Liver (tissue), 9 donors: Measurements from ENCODE around the gene HSF4. TPM values are rescaled to one million over a fixed set of nuclear protein-coding genes. Genes with fewer than 3 reads are reported as not detected.

ENCODE experiments used
- DNase-seq: peaks from one replicate; pipeline ENCODE4 v3.0.0-alpha.2; 2017; ENCODE audit warnings: low spot score
- H3K27ac ChIP-seq, 2 donors: one replicate each; pipeline ENCODE4 v1.7.0; 2013; ENCODE audit warnings: inconsistent platforms in 2 of 2, low read length in 2 of 2, control low read depth in 1 of 2, low read depth in 1 of 2, mild to moderate bottlenecking in 1 of 2
- H3K27me3 ChIP-seq, 4 donors: one replicate each; pipeline versions ENCODE4 v1.6.1 to v1.7.0; 2013; ENCODE audit warnings: low read length in 3 of 4, inconsistent platforms in 1 of 4, mild to moderate bottlenecking in 1 of 4, moderate library complexity in 1 of 4; ENCODE audit not compliant: control insufficient read depth in 4 of 4, insufficient read depth in 4 of 4
- H3K36me3 ChIP-seq, 4 donors: one replicate each; pipeline versions ENCODE4 v1.6.1 to v1.7.0; 2013; ENCODE audit warnings: low read length in 3 of 4, mild to moderate bottlenecking in 3 of 4, low read depth in 1 of 4, moderate library complexity in 1 of 4; ENCODE audit not compliant: control insufficient read depth in 4 of 4, insufficient read depth in 3 of 4
- H3K4me1 ChIP-seq, 4 donors: one replicate each; pipeline versions ENCODE4 v1.6.1 to v1.7.0; 2013; ENCODE audit warnings: low read length in 3 of 4, mild to moderate bottlenecking in 3 of 4, moderate library complexity in 1 of 4; ENCODE audit not compliant: control insufficient read depth in 4 of 4, insufficient read depth in 4 of 4
- H3K4me3 ChIP-seq, 3 donors: one replicate each; pipeline versions ENCODE4 v1.6.1 to v1.7.0; 2013; ENCODE audit warnings: low read length in 3 of 3, control low read depth in 1 of 3, low read depth in 1 of 3, mild to moderate bottlenecking in 1 of 3
- H3K9ac ChIP-seq, 2 donors: one replicate each; pipeline ENCODE4 v1.7.0; 2013; ENCODE audit warnings: low read length in 2 of 2, mild to moderate bottlenecking in 2 of 2, moderate library complexity in 2 of 2, control low read depth in 1 of 2, low read depth in 1 of 2
- H3K9me3 ChIP-seq, 4 donors: one replicate each; pipeline versions ENCODE4 v1.6.1 to v1.7.0; 2013; ENCODE audit warnings: low read length in 3 of 4; ENCODE audit not compliant: control insufficient read depth in 4 of 4
- CTCF ChIP-seq: fragments of 150-350 bp; IDR thresholded peaks from 2 replicates; pipeline ENCODE4 v1.5.1; 2017; ENCODE audit warnings: improper control_type of control experiment, low read depth, low read length; ENCODE audit not compliant: missing input control
- EGR1 ChIP-seq, 2 donors: IDR thresholded peaks; 2 replicates each; pipeline ENCODE4 v1.6.1; 2016 to 2018; ENCODE audit warnings: antibody characterized with exemption in 2 of 2, low read depth in 2 of 2
- FOXA1 ChIP-seq: IDR thresholded peaks from 2 replicates; pipeline ENCODE4 v1.6.1; 2016; ENCODE audit warnings: antibody characterized with exemption
- FOXA2 ChIP-seq: IDR thresholded peaks from 2 replicates; pipeline ENCODE4 v1.6.1; 2016; ENCODE audit warnings: antibody characterized with exemption
- GABPA ChIP-seq, 2 donors: IDR thresholded peaks in 1 of 2; conservative IDR thresholded peaks in 1 of 2; 2 replicates each; pipeline ENCODE4 v1.6.1; 2016; ENCODE audit warnings: antibody characterized with exemption in 2 of 2, mild to moderate bottlenecking in 1 of 2, moderate library complexity in 1 of 2
- HNF4A ChIP-seq, 2 donors: conservative IDR thresholded peaks; 2 replicates each; pipeline ENCODE4 v1.6.1; 2016; ENCODE audit warnings: antibody characterized with exemption in 2 of 2, mild to moderate bottlenecking in 2 of 2
- HNF4G ChIP-seq: IDR thresholded peaks from 2 replicates; pipeline ENCODE4 v1.6.1; 2016; ENCODE audit warnings: antibody characterized with exemption
- JUND ChIP-seq, 2 donors: IDR thresholded peaks; 2 replicates each; pipeline ENCODE4 v1.6.1; 2016; ENCODE audit warnings: antibody characterized with exemption in 2 of 2
- NR2F2 ChIP-seq: IDR thresholded peaks from 2 replicates; pipeline ENCODE4 v1.6.1; 2016; ENCODE audit warnings: antibody characterized with exemption
- RAD21 ChIP-seq, 2 donors: IDR thresholded peaks; 2 replicates each; pipeline ENCODE4 v1.6.1; 2016; ENCODE audit warnings: antibody characterized with exemption in 2 of 2, mild to moderate bottlenecking in 2 of 2
- RXRA ChIP-seq, 2 donors: IDR thresholded peaks; 2 replicates each; pipeline ENCODE4 v1.6.1; 2017 to 2018; ENCODE audit warnings: antibody characterized with exemption in 2 of 2, mild to moderate bottlenecking in 1 of 2
- SP1 ChIP-seq: IDR thresholded peaks from 2 replicates; pipeline ENCODE4 v1.6.1; 2018; ENCODE audit warnings: antibody characterized with exemption, mild to moderate bottlenecking
- TAF1 ChIP-seq: conservative IDR thresholded peaks from 2 replicates; pipeline ENCODE4 v1.6.1; 2016; ENCODE audit warnings: antibody characterized with exemption, mild to moderate bottlenecking
- YY1 ChIP-seq: IDR thresholded peaks from 2 replicates; pipeline ENCODE4 v1.6.1; 2016; ENCODE audit warnings: antibody characterized with exemption, mild to moderate bottlenecking
- ZBTB33 ChIP-seq: IDR thresholded peaks from 2 replicates; pipeline ENCODE4 v1.6.1; 2016; ENCODE audit warnings: antibody characterized with exemption
- WGBS: extraction: QIAGEN DNeasy Blood & Tissue Kit; methylation state at CpG from one replicate; pipeline ENCODE4 v1.1.7; 2013; 5-methylcytosine and 5-hydroxymethylcytosine counted together
- polyA plus RNA-seq, 2 donors: library from polyadenylated mRNA; stranded (reverse) in 1 of 2; unstranded in 1 of 2; fragments of 200-250 nt in 1 of 2; fragments of >200 nt in 1 of 2; fragmentation: Nextera tagmentation in 1 of 2; extraction: Ambion mirVana in 1 of 2; gene quantifications; one replicate each; pipeline versions ENCODE4 v1.2.1 to v1.2.3, GENCODE V29; 2013 to 2015
- total RNA-seq, 2 donors: library from RNA; depleted of rRNA; stranded (reverse); fragments of >200 nt; gene quantifications; one replicate each; pipeline ENCODE4 v1.2.3, GENCODE V29; 2014
- TF ChIP-seq, protein P1 (sequence below): IDR thresholded peaks from 2 replicates; pipeline ENCODE4 v1.6.1; 2016; ENCODE audit warnings: antibody characterized with exemption
- TF ChIP-seq, protein P2 (sequence below): IDR thresholded peaks from 2 replicates; pipeline ENCODE4 v1.6.1; 2016; ENCODE audit warnings: antibody characterized with exemption, mild to moderate bottlenecking
- donor health status: healthy.
- donor health status: healthy.
- donor health status: healthy.
- donor health status: healthy.
- donor health status: healthy.

HSF4 gene
- total and polyA plus RNA-seq, 4 donors, result 0.42 to 5.1 (median 4.3) TPM

- Histone ChIP-seq H3K9me3 (no peaks in the 10 kb centered on the region), H3K4me3 (no peak overlapping the region), H3K27ac (no peak overlapping the region), H3K4me1 (peaks cover 2 to 19% (median 8%) of the 10 kb centered on the region in 4 donors), H3K9ac (no peak overlapping the region), H3K36me3 (peaks cover 3 to 43% (median 15%) of the 10 kb centered on the region in 4 donors), H3K27me3 (no peaks in the 10 kb centered on the region)
- 96% methylated on average over 40 of the region's 40 CpGs for WGBS
- no peak for DNase-seq
- TF ChIP-seq, protein P1, sequence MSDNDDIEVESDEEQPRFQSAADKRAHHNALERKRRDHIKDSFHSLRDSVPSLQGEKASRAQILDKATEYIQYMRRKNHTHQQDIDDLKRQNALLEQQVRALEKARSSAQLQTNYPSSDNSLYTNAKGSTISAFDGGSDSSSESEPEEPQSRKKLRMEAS, result no peak
- TF ChIP-seq HNF4A (conservative IDR thresholded peaks at IDR 0.05), result no peak
- TF ChIP-seq SP1, result no peak
- TF ChIP-seq GABPA (IDR thresholded peaks at IDR 0.05 in 1 of 2, conservative IDR thresholded peaks at IDR 0.05 in 1 of 2), result no peak
Measured at GRCh38 chr16:67201411-67202345, 37.1 kb downstream of the HSF4 start.

GRCh38 chr16:67202426-67202825, 37.9 kb downstream of the HSF4 start:
- TF ChIP-seq GABPA (IDR thresholded peaks at IDR 0.05 in 1 of 2, conservative IDR thresholded peaks at IDR 0.05 in 1 of 2) (no peak), RAD21 (IDR thresholded peaks at IDR 0.05) (no peak), CTCF (no peak), EGR1 (IDR thresholded peaks at IDR 0.05; ENCODE audit: low read depth in 2 of 2) (no peak), TAF1 (no peak), JUND (IDR thresholded peaks at IDR 0.05) (no peak), FOXA2 (no peak), HNF4G (no peak), ZBTB33 (no peak), NR2F2 (no peak), YY1 (no peak), FOXA1 (no peak), RXRA (IDR thresholded peaks at IDR 0.05) (no peak)
- TF ChIP-seq, protein P2, sequence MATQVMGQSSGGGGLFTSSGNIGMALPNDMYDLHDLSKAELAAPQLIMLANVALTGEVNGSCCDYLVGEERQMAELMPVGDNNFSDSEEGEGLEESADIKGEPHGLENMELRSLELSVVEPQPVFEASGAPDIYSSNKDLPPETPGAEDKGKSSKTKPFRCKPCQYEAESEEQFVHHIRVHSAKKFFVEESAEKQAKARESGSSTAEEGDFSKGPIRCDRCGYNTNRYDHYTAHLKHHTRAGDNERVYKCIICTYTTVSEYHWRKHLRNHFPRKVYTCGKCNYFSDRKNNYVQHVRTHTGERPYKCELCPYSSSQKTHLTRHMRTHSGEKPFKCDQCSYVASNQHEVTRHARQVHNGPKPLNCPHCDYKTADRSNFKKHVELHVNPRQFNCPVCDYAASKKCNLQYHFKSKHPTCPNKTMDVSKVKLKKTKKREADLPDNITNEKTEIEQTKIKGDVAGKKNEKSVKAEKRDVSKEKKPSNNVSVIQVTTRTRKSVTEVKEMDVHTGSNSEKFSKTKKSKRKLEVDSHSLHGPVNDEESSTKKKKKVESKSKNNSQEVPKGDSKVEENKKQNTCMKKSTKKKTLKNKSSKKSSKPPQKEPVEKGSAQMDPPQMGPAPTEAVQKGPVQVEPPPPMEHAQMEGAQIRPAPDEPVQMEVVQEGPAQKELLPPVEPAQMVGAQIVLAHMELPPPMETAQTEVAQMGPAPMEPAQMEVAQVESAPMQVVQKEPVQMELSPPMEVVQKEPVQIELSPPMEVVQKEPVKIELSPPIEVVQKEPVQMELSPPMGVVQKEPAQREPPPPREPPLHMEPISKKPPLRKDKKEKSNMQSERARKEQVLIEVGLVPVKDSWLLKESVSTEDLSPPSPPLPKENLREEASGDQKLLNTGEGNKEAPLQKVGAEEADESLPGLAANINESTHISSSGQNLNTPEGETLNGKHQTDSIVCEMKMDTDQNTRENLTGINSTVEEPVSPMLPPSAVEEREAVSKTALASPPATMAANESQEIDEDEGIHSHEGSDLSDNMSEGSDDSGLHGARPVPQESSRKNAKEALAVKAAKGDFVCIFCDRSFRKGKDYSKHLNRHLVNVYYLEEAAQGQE, result no peak
- TF ChIP-seq, protein P1, result no peak
- Histone ChIP-seq H3K27ac (no peak overlapping the region), H3K36me3 (peaks cover 2 to 35% (median 11%) of the 10 kb centered on the region in 4 donors), H3K27me3 (no peaks in the 10 kb centered on the region), H3K4me3 (no peak overlapping the region), H3K9ac (no peak overlapping the region), H3K9me3 (no peaks in the 10 kb centered on the region), H3K4me1 (peaks cover 2 to 19% (median 8%) of the 10 kb centered on the region in 4 donors)
- DNase-seq, result no peak
- 97% methylated on average over 12 of the region's 12 CpGs for WGBS
